CD8-positive, alpha-beta memory T cell (primary cell): ENCODE results near the gene EGFL7. TPM values are rescaled to one million over a fixed set of nuclear protein-coding genes. Genes with fewer than 3 reads are reported as not detected.

Experiments
- CTCF ChIA-PET: fragments of 350-600 bp; sonication (Branson Sonifier 250); formaldehyde crosslinking; loops from one replicate; lab custom pipeline; 2021; ENCODE audit warnings: antibody characterized with exemption; lab: Charles Lee
- POLR2A ChIA-PET: fragments of 350-600 bp; sonication (Branson Sonifier 250); formaldehyde crosslinking; loops from one replicate; lab custom pipeline; 2021; ENCODE audit warnings: antibody characterized with exemption; lab: Charles Lee
- DNase-seq, 5 donors: peaks; one replicate each; pipeline versions ENCODE4 v3.0.0 to v3.0.0-alpha.2; 2020 to 2022; ENCODE audit warnings: mixed read lengths in 1 of 5
- H3K27ac ChIP-seq: one replicate; pipeline ENCODE4 v1.7.0; 2013; ENCODE audit warnings: low read depth, mild to moderate bottlenecking, low read length, moderate library complexity
- H3K27me3 ChIP-seq: 2 replicates; pipeline ENCODE4 v1.7.0; 2013; ENCODE audit warnings: low read length, mild to moderate bottlenecking; ENCODE audit not compliant: insufficient read depth, poor library complexity, severe bottlenecking
- H3K36me3 ChIP-seq: 2 replicates; pipeline ENCODE4 v1.7.0; 2013; ENCODE audit warnings: mild to moderate bottlenecking, low read length, moderate library complexity; ENCODE audit not compliant: insufficient read depth
- H3K4me1 ChIP-seq: 2 replicates; pipeline ENCODE4 v1.7.0; 2013; ENCODE audit warnings: mild to moderate bottlenecking, low read length, moderate library complexity; ENCODE audit not compliant: insufficient read depth
- H3K4me3 ChIP-seq: 2 replicates; pipeline ENCODE4 v1.7.0; 2013; ENCODE audit warnings: mild to moderate bottlenecking, low read length
- H3K9me3 ChIP-seq: 2 replicates; pipeline ENCODE4 v1.7.0; 2013; ENCODE audit warnings: mild to moderate bottlenecking, low read length
- H3K27ac Mint-ChIP-seq, 8 donors: one replicate each; pipeline ENCODE4 v1.8.0; 2020 to 2021; ENCODE audit warnings: mixed read lengths in 8 of 8, mild to moderate bottlenecking in 6 of 8, inconsistent platforms in 3 of 8, moderate library complexity in 3 of 8
- H3K27me3 Mint-ChIP-seq, 2 donors: one replicate each; pipeline ENCODE4 v1.8.0; 2020 to 2021; ENCODE audit warnings: mixed read lengths in 2 of 2, mild to moderate bottlenecking in 1 of 2, moderate library complexity in 1 of 2
- H3K36me3 Mint-ChIP-seq, 3 donors: one replicate each; pipeline ENCODE4 v1.8.0; 2020 to 2021; ENCODE audit warnings: mixed read lengths in 3 of 3, inconsistent platforms in 1 of 3, mild to moderate bottlenecking in 1 of 3
- H3K4me1 Mint-ChIP-seq, 3 donors: one replicate each; pipeline ENCODE4 v1.8.0; 2020 to 2021; ENCODE audit warnings: mixed read lengths in 3 of 3, inconsistent platforms in 1 of 3, mild to moderate bottlenecking in 1 of 3
- H3K4me3 Mint-ChIP-seq, 7 donors: one replicate each; pipeline ENCODE4 v1.8.0; 2020 to 2021; ENCODE audit warnings: mixed read lengths in 7 of 7, mild to moderate bottlenecking in 6 of 7, moderate library complexity in 4 of 7, inconsistent platforms in 2 of 7
- H3K9me3 Mint-ChIP-seq, 5 donors: one replicate each; pipeline ENCODE4 v1.8.0; 2020 to 2022; ENCODE audit warnings: mixed read lengths in 5 of 5, mild to moderate bottlenecking in 3 of 5, moderate library complexity in 2 of 5, inconsistent platforms in 1 of 5
- polyA plus RNA-seq: library from polyadenylated mRNA; unstranded; fragments of 300-500 nt; fragmentation: Illumina TruSeq; gene quantifications from one replicate; pipeline ENCODE4 v1.2.3, GENCODE V29; 2021
- total RNA-seq, 2 experiments: library from RNA; stranded (reverse); gene quantifications; one replicate each; pipeline ENCODE4 v1.2.3, GENCODE V29; 2021

The EGFL7 gene
- total and polyA plus RNA-seq, 3 experiments from 2014 or later: 0.40 to 0.95 (median 0.61) TPM

DNA sequence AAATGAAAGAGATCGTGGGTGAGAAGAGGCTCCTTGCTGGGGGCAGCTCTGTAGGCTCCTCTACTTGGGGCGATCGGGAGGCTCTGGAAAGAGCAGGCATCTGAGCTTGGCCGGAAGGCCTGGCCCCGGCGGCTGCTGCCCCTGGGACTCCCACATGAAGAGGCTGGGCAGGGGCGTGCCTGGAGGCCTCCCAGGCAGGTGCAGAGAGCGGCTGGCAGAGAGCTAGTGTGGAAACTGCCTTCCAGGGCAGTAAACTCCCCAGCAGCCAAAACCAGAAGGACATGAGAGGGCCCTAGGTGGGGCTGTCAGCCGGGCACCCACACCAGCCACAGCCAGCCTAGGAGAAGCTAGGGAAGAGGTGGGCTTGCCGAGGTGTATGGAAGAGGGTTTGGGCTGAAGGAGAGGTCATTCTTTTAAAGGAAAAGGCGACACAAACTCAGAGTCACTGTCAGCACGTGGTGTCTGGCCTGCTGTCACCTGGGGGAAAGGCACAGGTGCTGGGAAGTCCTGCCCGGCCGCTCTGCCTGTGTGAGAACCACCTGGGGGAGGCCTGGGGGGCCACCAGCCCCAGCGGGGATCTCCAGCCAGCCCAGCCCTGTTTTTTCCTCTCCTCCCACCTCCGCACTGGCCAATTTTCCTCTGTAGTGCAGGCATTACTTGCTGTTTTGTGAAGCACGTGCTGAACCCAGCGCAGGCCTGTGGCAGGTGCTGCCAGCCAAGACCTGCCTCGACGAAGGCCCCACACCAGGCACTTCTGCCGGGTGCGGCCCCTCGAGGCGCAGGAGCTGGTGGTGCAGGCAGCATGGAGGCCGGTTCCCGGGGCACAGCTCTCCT lies 44.8 kb upstream of the EGFL7 start:
- Histone ChIP-seq H3K9me3 (no peaks in the 10 kb centered on the region), H3K27ac (no peak overlapping the region), H3K4me3 (no peak overlapping the region), H3K27me3 (no peaks in the 10 kb centered on the region), H3K4me1 (peaks cover 3% of the 10 kb centered on the region), H3K36me3 (no peaks in the 10 kb centered on the region)
- DNase-seq: no peak
- CTCF ChIA-PET: interaction anchor here (1.2 kb wide), 1 partner anchor 130 kb away, joined by 3 read pairs; no protein-coding TSS in a partner anchor
- Mint-ChIP-seq H3K36me3 (no peaks in the 10 kb centered on the region), H3K4me1 (peaks cover 0 to 15% (median 3%) of the 10 kb centered on the region in 3 donors), H3K27me3 (peaks cover 1 to 4% of the 10 kb centered on the region in 2 donors), H3K9me3 (no peaks in the 10 kb centered on the region), H3K4me3 (peak overlapping the region in 1 of 7 donors; percentile 73), H3K27ac (peak overlapping the region in 4 of 8 donors; percentile 36 to 87 (median 65))
- POLR2A ChIA-PET: no interaction called here

DNA sequence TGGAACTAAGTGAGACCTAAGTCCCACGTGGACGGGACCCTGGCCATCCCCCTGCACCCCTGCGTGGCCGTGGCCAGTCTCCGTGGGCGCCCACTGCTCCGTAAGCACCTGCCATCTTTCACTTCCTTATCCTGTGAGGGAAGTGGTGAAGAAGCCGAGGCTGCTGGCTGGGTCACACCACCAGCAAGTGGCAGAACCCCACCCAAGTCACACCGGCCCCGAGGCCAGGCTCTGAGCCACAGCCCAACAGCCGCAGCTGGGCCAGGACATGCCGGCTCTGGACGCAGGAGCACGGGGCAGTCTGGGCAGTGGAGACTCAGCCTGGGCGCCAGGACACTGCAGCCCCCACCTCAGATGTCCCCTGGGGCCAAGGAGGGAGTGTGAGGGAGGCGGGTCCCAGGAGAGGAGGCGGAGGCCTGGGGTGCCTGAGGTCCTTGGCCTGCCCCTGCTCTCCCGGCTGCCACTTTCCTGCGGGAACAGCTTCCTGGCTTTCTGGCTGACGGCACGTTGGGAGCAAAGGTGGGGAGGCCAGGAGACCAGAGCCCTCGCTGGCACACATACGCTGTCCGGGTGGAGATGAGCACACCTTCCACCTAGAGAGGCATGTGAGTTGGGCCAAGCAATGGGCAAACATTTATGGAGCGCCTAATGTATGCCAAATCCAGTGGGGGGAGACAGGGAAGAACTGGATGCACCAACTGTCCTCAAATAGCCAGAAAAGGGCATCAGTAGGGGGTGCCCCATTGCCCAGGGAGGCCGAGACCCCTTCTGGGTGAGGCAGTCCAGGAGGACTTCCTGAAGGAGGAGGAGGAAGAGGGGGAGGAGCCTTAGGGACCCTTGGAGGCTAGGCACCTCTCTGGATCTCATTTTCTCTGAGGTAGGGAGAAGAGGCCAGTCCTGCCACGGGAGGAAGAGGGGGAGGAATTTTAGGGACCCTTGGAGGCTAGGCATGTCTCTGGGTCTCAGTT lies 43.9 kb upstream of the EGFL7 start:
- Histone ChIP-seq H3K27me3 (no peaks in the 10 kb centered on the region), H3K36me3 (no peaks in the 10 kb centered on the region), H3K27ac (no peak overlapping the region), H3K9me3 (no peaks in the 10 kb centered on the region), H3K4me1 (peaks cover 3% of the 10 kb centered on the region), H3K4me3 (no peak overlapping the region)
- Mint-ChIP-seq H3K9me3 (no peaks in the 10 kb centered on the region), H3K36me3 (no peaks in the 10 kb centered on the region), H3K27ac (peak overlapping the region in 3 of 8 donors; percentile 17 to 74 (median 21)), H3K27me3 (peaks cover 1 to 4% of the 10 kb centered on the region in 2 donors), H3K4me3 (peak overlapping the region in 2 of 7 donors; percentile 22 to 66), H3K4me1 (peaks cover 0 to 15% (median 3%) of the 10 kb centered on the region in 3 donors)
- ChIA-PET CTCF (no interaction called here), POLR2A (no interaction called here)
- peak in 1 of 5 donors; percentile 35 for DNase-seq

- no peaks in the 10 kb centered on the region for H3K9me3 Mint-ChIP-seq
- CTCF ChIA-PET: no interaction called here
- peaks cover 3 to 4% of the 10 kb centered on the region in 2 donors for H3K27me3 Mint-ChIP-seq
- peak overlapping the region in 1 of 8 donors; percentile 47 for H3K27ac Mint-ChIP-seq
- no peaks in the 10 kb centered on the region for H3K36me3 Mint-ChIP-seq
- H3K4me1 Mint-ChIP-seq: peaks cover 0 to 15% (median 3%) of the 10 kb centered on the region in 3 donors
- POLR2A ChIA-PET: no interaction called here
- no peak overlapping the region for H3K4me3 Mint-ChIP-seq
- Histone ChIP-seq H3K4me3 (no peak overlapping the region), H3K4me1 (peaks cover 3% of the 10 kb centered on the region), H3K27me3 (no peaks in the 10 kb centered on the region), H3K27ac (no peak overlapping the region), H3K9me3 (no peaks in the 10 kb centered on the region), H3K36me3 (no peaks in the 10 kb centered on the region)
- no peak for DNase-seq
Observed at GRCh38 chr9:136619742-136620440, 42.8 kb upstream of the EGFL7 start.

- Mint-ChIP-seq H3K36me3 (no peaks in the 10 kb centered on the region), H3K27me3 (peaks cover 5 to 6% of the 10 kb centered on the region in 2 donors), H3K9me3 (no peaks in the 10 kb centered on the region), H3K27ac (no peak overlapping the region), H3K4me3 (no peak overlapping the region), H3K4me1 (peaks cover 0 to 15% (median 3%) of the 10 kb centered on the region in 3 donors)
- H3K27ac ChIP-seq: no peak overlapping the region
- H3K4me3 ChIP-seq: no peak overlapping the region
- H3K4me1 ChIP-seq: peaks cover 3% of the 10 kb centered on the region
- POLR2A ChIA-PET: no interaction called here
- H3K27me3 ChIP-seq: no peaks in the 10 kb centered on the region
- DNase-seq: no peak
- CTCF ChIA-PET: no interaction called here
- no peaks in the 10 kb centered on the region for H3K9me3 ChIP-seq
- no peaks in the 10 kb centered on the region for H3K36me3 ChIP-seq
Observed at GRCh38 chr9:136620441-136621018, 42.2 kb upstream of the EGFL7 start.

DNA sequence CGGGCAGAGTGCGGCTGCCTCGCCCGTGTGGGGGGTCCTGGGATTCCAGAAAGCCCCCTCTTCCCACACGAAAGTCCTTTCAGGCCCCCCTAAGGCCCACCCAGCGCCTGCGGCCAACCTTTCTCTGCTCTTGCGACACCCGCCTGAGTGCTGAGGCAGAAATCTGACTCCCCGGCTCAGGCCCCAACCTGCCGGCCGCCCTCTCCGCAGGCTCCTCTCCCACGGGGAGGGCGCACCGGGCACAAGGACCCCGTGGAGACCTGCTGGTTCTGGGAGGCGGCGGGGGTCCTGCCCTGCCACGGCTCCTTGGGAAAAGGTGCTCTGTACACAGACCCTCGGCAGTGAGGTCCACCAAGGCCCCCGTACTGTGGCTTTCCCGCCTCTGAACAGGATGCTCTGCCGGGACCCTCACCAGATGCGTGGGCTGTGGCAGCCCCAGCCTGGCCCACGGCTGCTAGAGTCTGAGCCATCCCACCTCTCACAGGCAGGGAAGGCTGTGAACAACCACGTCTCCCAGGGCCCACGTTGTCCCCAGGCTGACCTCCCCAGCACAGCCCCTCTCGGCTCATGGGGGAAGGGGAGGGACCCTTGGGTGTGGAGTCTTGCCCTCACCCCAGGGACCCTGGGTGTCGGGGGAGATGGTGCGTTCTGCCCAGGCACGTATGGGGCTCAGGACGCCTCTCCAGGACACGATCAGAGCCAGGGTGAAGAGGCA lies 41.5 kb upstream of the EGFL7 start:
- Histone ChIP-seq H3K9me3 (no peaks in the 10 kb centered on the region), H3K27ac (no peak overlapping the region), H3K4me3 (no peak overlapping the region), H3K27me3 (no peaks in the 10 kb centered on the region), H3K36me3 (no peaks in the 10 kb centered on the region), H3K4me1 (peaks cover 3% of the 10 kb centered on the region)
- Mint-ChIP-seq H3K4me1 (peaks cover 0 to 15% (median 3%) of the 10 kb centered on the region in 3 donors), H3K27me3 (peaks cover 7 to 9% of the 10 kb centered on the region in 2 donors), H3K36me3 (no peaks in the 10 kb centered on the region), H3K27ac (peak overlapping the region in 1 of 8 donors; percentile 24), H3K4me3 (no peak overlapping the region), H3K9me3 (no peaks in the 10 kb centered on the region)
- ChIA-PET POLR2A (no interaction called here), CTCF (no interaction called here)
- DNase-seq: no peak

DNA sequence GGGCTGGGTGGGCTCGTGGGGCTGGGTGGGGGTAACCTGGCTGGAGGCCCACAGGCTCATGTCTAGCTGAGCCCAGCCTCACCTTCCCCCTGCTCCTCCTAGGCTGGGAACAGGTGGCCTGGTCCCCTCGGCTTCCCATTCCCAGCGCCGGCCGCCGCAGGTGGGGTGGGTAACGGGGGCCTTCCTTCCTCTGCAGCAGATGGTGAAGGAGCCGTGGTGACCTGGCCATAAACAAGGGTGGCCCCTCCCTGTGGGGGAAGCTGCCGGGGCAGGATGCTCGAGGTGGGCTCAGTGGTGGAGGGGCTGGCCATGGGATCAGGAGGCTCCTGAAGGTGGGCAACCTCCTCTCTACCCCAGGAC lies 41.0 kb upstream of the EGFL7 start:
- Mint-ChIP-seq H3K27me3 (peaks cover 7 to 9% of the 10 kb centered on the region in 2 donors), H3K4me1 (peaks cover 0 to 15% (median 3%) of the 10 kb centered on the region in 3 donors), H3K36me3 (no peaks in the 10 kb centered on the region), H3K27ac (no peak overlapping the region), H3K9me3 (no peaks in the 10 kb centered on the region), H3K4me3 (no peak overlapping the region)
- H3K36me3 ChIP-seq: no peaks in the 10 kb centered on the region
- no peaks in the 10 kb centered on the region for H3K9me3 ChIP-seq
- no peak for DNase-seq
- H3K4me3 ChIP-seq: no peak overlapping the region
- ChIA-PET CTCF (no interaction called here), POLR2A (no interaction called here)
- peaks cover 3% of the 10 kb centered on the region for H3K4me1 ChIP-seq
- H3K27ac ChIP-seq: no peak overlapping the region
- H3K27me3 ChIP-seq: no peaks in the 10 kb centered on the region

- no peak overlapping the region for H3K4me3 ChIP-seq
- no peak for DNase-seq
- ChIA-PET CTCF (no interaction called here), POLR2A (no interaction called here)
- no peaks in the 10 kb centered on the region for H3K9me3 ChIP-seq
- no peak overlapping the region for H3K4me3 Mint-ChIP-seq
- no peaks in the 10 kb centered on the region for H3K36me3 ChIP-seq
- H3K4me1 ChIP-seq: peaks cover 3% of the 10 kb centered on the region
- H3K27ac Mint-ChIP-seq: no peak overlapping the region
- H3K4me1 Mint-ChIP-seq: peaks cover 0 to 14% (median 3%) of the 10 kb centered on the region in 3 donors
- no peaks in the 10 kb centered on the region for H3K9me3 Mint-ChIP-seq
- H3K36me3 Mint-ChIP-seq: no peaks in the 10 kb centered on the region
- H3K27me3 ChIP-seq: no peaks in the 10 kb centered on the region
- peaks cover 9 to 12% of the 10 kb centered on the region in 2 donors for H3K27me3 Mint-ChIP-seq
- H3K27ac ChIP-seq: no peak overlapping the region
Observed at GRCh38 chr9:136622538-136622948, 40.2 kb upstream of the EGFL7 start.
